ENCODE measurements around the gene MRPS5.

MRPS5 gene

GRCh38 chr2:95049683-95049955 is 72.0 kb downstream of the MRPS5 start:
- DNase-seq (ENCODE audit: low read depth): no peak
- no peak overlapping the region for H3K4me3 ChIP-seq (ENCODE audit: control insufficient read depth, low read depth, low read length)
- no peak for TF ChIP-seq CTCF (IDR thresholded peaks at IDR 0.05; ENCODE audit: control insufficient read depth, insufficient read depth, low read depth, low read length, missing control alignments)

DNA sequence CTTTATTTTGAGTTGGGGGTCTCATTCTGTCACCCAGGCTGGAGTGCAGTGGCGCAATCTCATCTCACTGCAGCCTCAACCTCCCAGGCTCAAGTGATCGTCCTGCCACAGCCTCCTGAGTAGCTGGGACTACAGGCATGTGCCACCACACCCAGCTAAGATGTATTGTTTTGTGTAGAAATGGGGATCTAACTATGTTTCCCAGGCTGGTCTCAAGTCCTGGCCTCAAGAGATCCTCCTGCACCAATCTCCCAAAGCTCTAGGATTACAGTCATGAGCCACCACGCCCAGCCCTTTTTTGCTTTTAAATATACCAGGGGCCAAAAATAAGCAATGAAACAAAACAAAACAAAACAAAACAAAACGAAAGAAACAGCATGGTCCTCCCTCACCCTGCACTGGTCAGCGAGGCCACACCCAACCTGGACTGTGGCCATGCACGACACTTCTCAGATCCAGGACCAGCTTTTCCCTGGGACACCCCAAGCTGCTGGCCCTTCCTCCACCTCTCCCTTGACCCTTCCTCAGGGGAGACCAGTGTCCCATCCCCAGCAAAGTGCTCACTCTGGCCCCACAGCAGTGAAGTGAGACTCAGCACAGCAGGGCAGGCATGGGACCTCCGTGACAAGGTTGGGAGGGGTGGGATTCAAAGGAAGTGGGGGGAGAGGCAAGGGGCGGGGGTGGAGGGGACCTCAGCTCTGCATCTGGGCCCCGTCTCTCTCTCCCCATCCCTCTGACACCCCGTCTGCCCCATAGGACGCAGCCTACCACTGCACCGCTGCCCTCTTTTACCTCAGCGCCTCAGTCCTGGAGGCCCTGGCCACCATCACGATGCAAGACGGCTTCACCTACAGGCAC is 72.6 kb downstream of the MRPS5 start:
- no peak for TF ChIP-seq CTCF (IDR thresholded peaks at IDR 0.05; ENCODE audit: control insufficient read depth, insufficient read depth, low read depth, low read length, missing control alignments)
- no peak overlapping the region for H3K4me3 ChIP-seq (ENCODE audit: control insufficient read depth, low read depth, low read length)
- no peak for DNase-seq (ENCODE audit: low read depth)

DNA sequence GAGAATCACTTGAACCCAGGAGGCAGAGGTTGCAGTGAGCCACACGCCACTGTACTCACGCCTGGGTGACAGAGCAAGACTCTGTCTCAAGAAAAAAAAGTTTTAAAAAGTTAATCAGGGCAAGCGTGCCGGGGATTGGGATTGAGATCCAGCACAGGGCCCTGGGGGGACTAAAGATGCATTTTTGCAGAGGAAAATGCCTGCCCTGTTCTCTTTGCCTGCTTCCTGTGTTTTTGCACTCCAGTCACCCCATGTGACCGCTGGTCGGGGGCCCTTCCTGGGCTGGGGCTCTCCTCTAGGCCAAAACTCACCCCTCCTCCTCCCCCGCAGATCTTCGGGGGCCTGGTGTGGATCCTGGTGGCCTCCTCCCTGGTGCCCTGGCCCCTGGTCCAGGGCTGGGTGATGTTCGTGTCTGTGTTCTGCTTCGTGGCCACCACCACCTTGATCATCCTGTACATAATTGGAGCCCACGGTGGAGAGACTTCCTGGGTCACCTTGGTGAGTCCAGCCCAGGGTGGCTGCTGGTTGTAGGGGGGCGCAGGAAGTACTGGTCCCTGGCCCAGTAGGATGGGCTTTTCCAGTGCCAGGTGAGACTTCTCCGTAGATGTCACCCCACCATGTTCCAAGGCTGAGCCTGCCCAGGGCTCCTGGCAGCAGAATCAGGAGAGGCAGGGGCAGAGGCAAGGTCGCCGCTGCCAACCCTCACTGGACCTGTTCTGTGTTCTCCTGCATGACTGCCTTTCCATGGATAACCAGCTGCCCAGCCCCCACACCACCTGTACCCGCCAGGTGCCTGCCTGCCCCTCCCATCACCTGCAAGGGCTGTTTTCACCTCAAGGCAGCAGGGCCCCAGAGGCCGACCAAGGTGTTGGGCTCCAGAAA is 73.7 kb downstream of the MRPS5 start:
- no peak for TF ChIP-seq CTCF (IDR thresholded peaks at IDR 0.05; ENCODE audit: control insufficient read depth, insufficient read depth, low read depth, low read length, missing control alignments)
- no peak for DNase-seq (ENCODE audit: low read depth)

GRCh38 chr2:95046371-95047112 is 75.1 kb downstream of the MRPS5 start:
- TF ChIP-seq CTCF (IDR thresholded peaks at IDR 0.05; ENCODE audit: control insufficient read depth, insufficient read depth, low read depth, low read length, missing control alignments): no peak
- no peak overlapping the region for H3K4me3 ChIP-seq (ENCODE audit: control insufficient read depth, low read depth, low read length)
- no peak for DNase-seq (ENCODE audit: low read depth)

More for the DNA sequence above, 73.7 kb downstream of the MRPS5 start:
- no peak overlapping the region for H3K4me3 ChIP-seq (ENCODE audit: control insufficient read depth, low read depth, low read length)

DNA sequence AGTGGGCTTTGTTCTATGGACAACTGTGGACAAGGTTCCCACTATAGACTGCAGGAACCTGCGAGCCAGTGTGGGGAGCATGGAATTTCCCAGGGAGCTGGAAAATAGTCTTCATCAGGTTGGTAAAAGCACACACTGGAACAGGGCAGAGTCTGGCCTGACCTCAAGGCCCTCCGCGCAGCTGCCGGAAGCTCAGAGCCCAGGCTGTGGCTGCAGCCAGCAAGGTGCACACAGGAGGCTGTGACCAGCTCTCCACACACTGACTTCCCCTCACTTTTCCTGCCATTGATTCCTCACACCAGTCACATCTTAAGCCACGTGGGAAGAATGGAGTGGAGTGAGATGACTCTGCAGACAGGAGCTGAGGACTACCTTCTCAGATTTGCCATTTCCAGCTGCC is 77.0 kb downstream of the MRPS5 start:
- no peak overlapping the region for H3K4me3 ChIP-seq (ENCODE audit: control insufficient read depth, low read depth, low read length)
- no peak for DNase-seq (ENCODE audit: low read depth)
- no peak for TF ChIP-seq CTCF (IDR thresholded peaks at IDR 0.05; ENCODE audit: control insufficient read depth, insufficient read depth, low read depth, low read length, missing control alignments)

DNA sequence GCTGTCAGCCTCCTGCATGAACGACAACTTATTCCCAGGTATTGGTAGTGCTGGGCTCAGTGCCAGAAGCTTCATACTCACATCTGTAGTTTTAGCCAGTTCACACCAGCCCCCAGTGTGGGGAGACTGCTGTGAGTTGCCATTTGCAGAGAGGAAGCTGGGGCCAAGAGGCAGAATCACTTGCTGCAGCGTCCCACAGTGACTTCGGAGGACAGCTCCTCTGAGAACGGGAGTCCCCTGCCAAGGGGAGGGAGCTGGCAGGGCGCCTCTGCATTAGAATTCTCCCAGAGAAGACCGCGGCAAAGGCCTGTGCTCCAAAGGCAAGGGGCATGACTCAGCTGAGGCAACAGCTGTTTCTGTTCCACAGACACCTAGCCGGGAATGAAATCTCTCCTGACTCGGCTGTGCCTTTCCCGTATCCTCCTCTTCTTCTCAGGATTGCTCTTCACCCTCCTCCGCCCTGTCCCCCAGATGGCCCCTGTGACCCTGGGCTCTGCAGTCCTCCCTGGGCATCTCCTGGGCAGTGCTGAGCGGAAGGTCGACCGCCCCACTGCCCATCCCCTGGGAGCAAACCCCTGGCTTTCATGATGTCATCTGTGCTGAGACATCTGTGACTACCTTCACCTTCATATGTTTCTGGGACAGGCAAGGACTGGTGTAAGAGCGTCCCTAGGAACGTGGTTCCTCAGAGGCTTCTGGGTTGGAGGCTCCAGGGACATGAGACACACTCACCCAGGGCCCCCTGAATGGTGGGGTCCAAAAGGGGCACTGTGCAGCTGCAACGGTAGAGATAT is 78.1 kb downstream of the MRPS5 start:
- DNase-seq (ENCODE audit: low read depth): peak; percentile 13
- H3K4me3 ChIP-seq (ENCODE audit: control insufficient read depth, low read depth, low read length): no peak overlapping the region
- TF ChIP-seq CTCF (IDR thresholded peaks at IDR 0.05; ENCODE audit: control insufficient read depth, insufficient read depth, low read depth, low read length, missing control alignments): no peak

Data from AG09309 (cell line).